HepG2 (cell line): Measurements from ENCODE around the gene ZNF227.

ENCODE experiments used
- FOXA3 ChIP-seq: IDR thresholded peaks from 2 replicates; pipeline ENCODE4 v1.6.1; 2016; ENCODE audit warnings: missing genetic modification reagents, missing compliant biosample characterization
- HDAC2 ChIP-seq: sonication (generic); formaldehyde crosslinking; IDR thresholded peaks from 2 replicates; pipeline ENCODE4 v1.4.0; 2020; ENCODE audit warnings: missing genetic modification reagents
- RXRA ChIP-seq: sonication (generic); formaldehyde crosslinking; IDR thresholded peaks from 2 replicates; pipeline ENCODE4 v1.5.1; 2020; ENCODE audit warnings: missing genetic modification reagents
- ZNF431 ChIP-seq: sonication (generic); formaldehyde crosslinking; IDR thresholded peaks from 2 replicates; pipeline ENCODE4 v1.9.0; 2022; ENCODE audit warnings: missing genetic modification reagents, low read depth, mild to moderate bottlenecking, borderline replicate concordance
- TF ChIP-seq, protein P1 (sequence below), 2 experiments: sonication (generic) in 1 of 2; formaldehyde crosslinking in 1 of 2; IDR thresholded peaks; 2 replicates each; pipeline versions ENCODE4 v1.5.1 to v1.6.1; 2011 to 2020; ENCODE audit warnings: borderline replicate concordance in 1 of 2, low read depth in 1 of 2, low read length in 1 of 2, mild to moderate bottlenecking in 1 of 2, missing genetic modification reagents in 1 of 2, moderate library complexity in 1 of 2
- TF ChIP-seq, protein P2 (sequence below): IDR thresholded peaks from 2 replicates; pipeline ENCODE4 v1.4.0; 2020; ENCODE audit warnings: mild to moderate bottlenecking, missing genetic modification reagents
- TF ChIP-seq, protein P3 (sequence below): sonication (generic); formaldehyde crosslinking; IDR thresholded peaks from 2 replicates; pipeline ENCODE4 v1.5.0; 2020; ENCODE audit warnings: mild to moderate bottlenecking, missing genetic modification reagents, moderate library complexity

DNA sequence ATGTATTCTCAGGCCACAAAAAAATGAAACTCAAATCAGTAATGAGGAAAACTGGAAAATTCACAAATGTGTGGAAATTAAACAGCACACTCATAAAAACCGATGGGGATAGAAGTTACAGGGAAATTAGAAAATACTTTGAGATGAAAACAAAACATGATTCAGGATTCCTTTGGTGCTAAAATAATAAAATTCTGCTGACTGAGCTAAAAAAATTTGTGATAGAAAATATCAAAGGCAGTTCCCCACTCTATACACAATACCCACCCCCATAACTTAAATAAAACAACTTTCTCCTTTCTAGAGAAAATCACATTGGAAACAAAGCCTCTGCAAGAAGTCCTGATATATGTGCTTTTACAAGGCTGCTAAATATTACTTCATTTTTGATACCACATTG, 45.8 kb downstream of the ZNF227 start:
- TF ChIP-seq, protein P1, sequence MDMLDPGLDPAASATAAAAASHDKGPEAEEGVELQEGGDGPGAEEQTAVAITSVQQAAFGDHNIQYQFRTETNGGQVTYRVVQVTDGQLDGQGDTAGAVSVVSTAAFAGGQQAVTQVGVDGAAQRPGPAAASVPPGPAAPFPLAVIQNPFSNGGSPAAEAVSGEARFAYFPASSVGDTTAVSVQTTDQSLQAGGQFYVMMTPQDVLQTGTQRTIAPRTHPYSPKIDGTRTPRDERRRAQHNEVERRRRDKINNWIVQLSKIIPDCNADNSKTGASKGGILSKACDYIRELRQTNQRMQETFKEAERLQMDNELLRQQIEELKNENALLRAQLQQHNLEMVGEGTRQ (IDR thresholded peaks at IDR 0.05; ENCODE audit: low read depth, low read length): no peak
- TF ChIP-seq, protein P1 (CRISPR knock-in tag; IDR thresholded peaks at IDR 0.05; ENCODE audit: borderline replicate concordance): no peak
- TF ChIP-seq, protein P2, sequence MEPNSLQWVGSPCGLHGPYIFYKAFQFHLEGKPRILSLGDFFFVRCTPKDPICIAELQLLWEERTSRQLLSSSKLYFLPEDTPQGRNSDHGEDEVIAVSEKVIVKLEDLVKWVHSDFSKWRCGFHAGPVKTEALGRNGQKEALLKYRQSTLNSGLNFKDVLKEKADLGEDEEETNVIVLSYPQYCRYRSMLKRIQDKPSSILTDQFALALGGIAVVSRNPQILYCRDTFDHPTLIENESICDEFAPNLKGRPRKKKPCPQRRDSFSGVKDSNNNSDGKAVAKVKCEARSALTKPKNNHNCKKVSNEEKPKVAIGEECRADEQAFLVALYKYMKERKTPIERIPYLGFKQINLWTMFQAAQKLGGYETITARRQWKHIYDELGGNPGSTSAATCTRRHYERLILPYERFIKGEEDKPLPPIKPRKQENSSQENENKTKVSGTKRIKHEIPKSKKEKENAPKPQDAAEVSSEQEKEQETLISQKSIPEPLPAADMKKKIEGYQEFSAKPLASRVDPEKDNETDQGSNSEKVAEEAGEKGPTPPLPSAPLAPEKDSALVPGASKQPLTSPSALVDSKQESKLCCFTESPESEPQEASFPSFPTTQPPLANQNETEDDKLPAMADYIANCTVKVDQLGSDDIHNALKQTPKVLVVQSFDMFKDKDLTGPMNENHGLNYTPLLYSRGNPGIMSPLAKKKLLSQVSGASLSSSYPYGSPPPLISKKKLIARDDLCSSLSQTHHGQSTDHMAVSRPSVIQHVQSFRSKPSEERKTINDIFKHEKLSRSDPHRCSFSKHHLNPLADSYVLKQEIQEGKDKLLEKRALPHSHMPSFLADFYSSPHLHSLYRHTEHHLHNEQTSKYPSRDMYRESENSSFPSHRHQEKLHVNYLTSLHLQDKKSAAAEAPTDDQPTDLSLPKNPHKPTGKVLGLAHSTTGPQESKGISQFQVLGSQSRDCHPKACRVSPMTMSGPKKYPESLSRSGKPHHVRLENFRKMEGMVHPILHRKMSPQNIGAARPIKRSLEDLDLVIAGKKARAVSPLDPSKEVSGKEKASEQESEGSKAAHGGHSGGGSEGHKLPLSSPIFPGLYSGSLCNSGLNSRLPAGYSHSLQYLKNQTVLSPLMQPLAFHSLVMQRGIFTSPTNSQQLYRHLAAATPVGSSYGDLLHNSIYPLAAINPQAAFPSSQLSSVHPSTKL: no peak
- TF ChIP-seq FOXA3 (CRISPR knock-in tag) (no peak), RXRA (no peak), HDAC2 (CRISPR knock-in tag) (no peak), ZNF431 (CRISPR knock-in tag) (no peak)
- TF ChIP-seq, protein P3, sequence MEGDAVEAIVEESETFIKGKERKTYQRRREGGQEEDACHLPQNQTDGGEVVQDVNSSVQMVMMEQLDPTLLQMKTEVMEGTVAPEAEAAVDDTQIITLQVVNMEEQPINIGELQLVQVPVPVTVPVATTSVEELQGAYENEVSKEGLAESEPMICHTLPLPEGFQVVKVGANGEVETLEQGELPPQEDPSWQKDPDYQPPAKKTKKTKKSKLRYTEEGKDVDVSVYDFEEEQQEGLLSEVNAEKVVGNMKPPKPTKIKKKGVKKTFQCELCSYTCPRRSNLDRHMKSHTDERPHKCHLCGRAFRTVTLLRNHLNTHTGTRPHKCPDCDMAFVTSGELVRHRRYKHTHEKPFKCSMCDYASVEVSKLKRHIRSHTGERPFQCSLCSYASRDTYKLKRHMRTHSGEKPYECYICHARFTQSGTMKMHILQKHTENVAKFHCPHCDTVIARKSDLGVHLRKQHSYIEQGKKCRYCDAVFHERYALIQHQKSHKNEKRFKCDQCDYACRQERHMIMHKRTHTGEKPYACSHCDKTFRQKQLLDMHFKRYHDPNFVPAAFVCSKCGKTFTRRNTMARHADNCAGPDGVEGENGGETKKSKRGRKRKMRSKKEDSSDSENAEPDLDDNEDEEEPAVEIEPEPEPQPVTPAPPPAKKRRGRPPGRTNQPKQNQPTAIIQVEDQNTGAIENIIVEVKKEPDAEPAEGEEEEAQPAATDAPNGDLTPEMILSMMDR (CRISPR knock-in tag): no peak
